IMR-90 (cell line): ENCODE measurements around the gene TMEM143. TPM values are rescaled to one million over a fixed set of nuclear protein-coding genes. Genes with fewer than 3 reads are reported as not detected.
A peak's percentile ranks its signal among the peaks of the same experiment; 100 is the strongest.

Experiments
- ATAC-seq: fragments of 200-7000 bp; cut with Tn5 transposase; 2 replicates; pipeline ENCODE4 v1.9.1; 2020; ENCODE audit warnings: low read depth, mild to moderate bottlenecking, moderate library complexity
- BruUV-seq: library from RNA; stranded (reverse); fragments of 400-500 nt; replicated peaks from 2 replicates; lab custom pipeline; 2021; lab: Mats Ljungman, UMichigan
- CTCF ChIA-PET: fragments of 300-600 bp; formaldehyde crosslinking; extraction: SDS; loops from one replicate; lab custom pipeline; 2021; ENCODE audit warnings: antibody characterized with exemption; lab: Yijun Ruan, JAX
- POLR2A ChIA-PET: fragments of 300-600 bp; sonication (Branson Sonifier 250); formaldehyde crosslinking; loops from one replicate; lab custom pipeline; 2022; ENCODE audit warnings: antibody characterized with exemption; ENCODE audit not compliant: unreplicated experiment; lab: Charles Lee
- DNase-seq: peaks from one replicate; pipeline ENCODE4 v3.0.0; 2013
- H2AFZ ChIP-seq: replicated peaks from 2 replicates; pipeline ENCODE3; 2013; ENCODE audit warnings: low read length, mild to moderate bottlenecking; ENCODE audit not compliant: poor library complexity
- H2AK5ac ChIP-seq: 2 replicates; pipeline ENCODE4 v1.6.1; 2013; ENCODE audit warnings: low read depth, low read length, inconsistent platforms
- H2AK9ac ChIP-seq: replicated peaks from 2 replicates; pipeline ENCODE3; 2013; ENCODE audit warnings: mild to moderate bottlenecking, low read depth, low read length, moderate library complexity; ENCODE audit not compliant: poor library complexity
- H2BK120ac ChIP-seq: 2 replicates; pipeline ENCODE4 v1.6.1; 2013; ENCODE audit warnings: low read depth, low read length, inconsistent platforms
- H2BK15ac ChIP-seq: 3 replicates; pipeline ENCODE4 v1.6.1; 2013; ENCODE audit warnings: low read depth, low read length, inconsistent platforms
- H2BK20ac ChIP-seq: 2 replicates; pipeline ENCODE4 v1.6.1; 2013; ENCODE audit warnings: low read depth, mild to moderate bottlenecking, inconsistent platforms, low read length, moderate library complexity
- H2BK5ac ChIP-seq: 2 replicates; pipeline ENCODE4 v1.6.1; 2013; ENCODE audit warnings: mild to moderate bottlenecking, low read depth, low read length, inconsistent platforms; ENCODE audit not compliant: poor library complexity, severe bottlenecking
- H3K14ac ChIP-seq: replicated peaks from 2 replicates; pipeline ENCODE4 v1.6.1; 2013; ENCODE audit warnings: low read depth, low read length, inconsistent platforms
- H3K18ac ChIP-seq: 2 replicates; pipeline ENCODE4 v1.6.1; 2013; ENCODE audit warnings: low read depth, low read length, control low read depth
- H3K23ac ChIP-seq: 2 replicates; pipeline ENCODE4 v1.6.1; 2013; ENCODE audit warnings: low read depth, low read length, inconsistent platforms
- H3K27ac ChIP-seq: 2 replicates; pipeline ENCODE4 v1.5.1; 2013; ENCODE audit warnings: mild to moderate bottlenecking, control low read depth, low read length; ENCODE audit not compliant: insufficient read depth
- H3K27me3 ChIP-seq: 2 replicates; pipeline ENCODE4 v1.6.1; 2013; ENCODE audit warnings: low read length; ENCODE audit not compliant: control insufficient read depth, insufficient read depth
- H3K36me3 ChIP-seq: 2 replicates; pipeline ENCODE4 v1.6.1; 2013; ENCODE audit warnings: low read length, mixed read lengths; ENCODE audit not compliant: control insufficient read depth, insufficient read depth
- H3K4ac ChIP-seq: 2 replicates; pipeline ENCODE4 v1.6.1; 2013; ENCODE audit warnings: low read depth, low read length, inconsistent platforms
- H3K4me1 ChIP-seq: 2 replicates; pipeline ENCODE4 v1.6.1; 2013; ENCODE audit warnings: low read length, mixed read lengths; ENCODE audit not compliant: control insufficient read depth, insufficient read depth
- H3K4me2 ChIP-seq: 2 replicates; pipeline ENCODE4 v1.6.1; 2013; ENCODE audit warnings: low read depth, mild to moderate bottlenecking, control low read depth, low read length, moderate library complexity
- H3K4me3 ChIP-seq: 2 replicates; pipeline ENCODE4 v1.5.1; 2013; ENCODE audit warnings: low read depth, mild to moderate bottlenecking, control low read depth, low read length, moderate library complexity; ENCODE audit not compliant: insufficient read depth
- H3K56ac ChIP-seq: 2 replicates; pipeline ENCODE4 v1.6.1; 2013; ENCODE audit warnings: low read length, inconsistent platforms; ENCODE audit not compliant: insufficient read depth; ENCODE audit errors: extremely low read depth
- H3K79me1 ChIP-seq, 2 experiments: 2 replicates each; pipeline ENCODE4 v1.6.1; 2013; ENCODE audit warnings: low read length in 2 of 2, inconsistent platforms in 1 of 2, low read depth in 1 of 2
- H3K9ac ChIP-seq: 2 replicates; pipeline ENCODE4 v1.6.1; 2013; ENCODE audit warnings: low read depth, low read length, control low read depth
- H3K9me1 ChIP-seq: 2 replicates; pipeline ENCODE4 v1.6.1; 2013; ENCODE audit warnings: low read length, inconsistent platforms; ENCODE audit not compliant: insufficient read depth
- H3K9me3 ChIP-seq: 2 replicates; pipeline ENCODE4 v1.6.1; 2013; ENCODE audit warnings: low read length; ENCODE audit not compliant: control insufficient read depth, insufficient read depth
- H4K20me1 ChIP-seq: 2 replicates; pipeline ENCODE4 v1.6.1; 2013; ENCODE audit warnings: low read length, inconsistent platforms; ENCODE audit not compliant: insufficient read depth
- H4K5ac ChIP-seq: 2 replicates; pipeline ENCODE4 v1.6.1; 2013; ENCODE audit warnings: mild to moderate bottlenecking, low read depth, low read length, control low read depth
- H4K8ac ChIP-seq, 2 experiments: 2 replicates each; pipeline ENCODE4 v1.6.1; 2013; ENCODE audit warnings: low read depth in 2 of 2, low read length in 2 of 2, control low read depth in 1 of 2, inconsistent platforms in 1 of 2
- H4K91ac ChIP-seq: 2 replicates; pipeline ENCODE4 v1.6.1; 2013; ENCODE audit warnings: low read depth, low read length, inconsistent platforms; ENCODE audit not compliant: insufficient read depth
- CHD1 ChIP-seq: IDR thresholded peaks from 2 replicates; pipeline ENCODE4 v1.6.1; 2012; ENCODE audit warnings: low read depth, low read length, improper control_type of control experiment
- CTCF ChIP-seq: conservative IDR thresholded peaks from 2 replicates; pipeline ENCODE4 v1.5.1; 2012; ENCODE audit warnings: mild to moderate bottlenecking, low read depth, low read length, improper control_type of control experiment
- MAZ ChIP-seq: IDR thresholded peaks from 2 replicates; pipeline ENCODE4 v1.6.1; 2012; ENCODE audit warnings: low read depth, mild to moderate bottlenecking, low read length, improper control_type of control experiment, moderate library complexity, borderline replicate concordance
- MXI1 ChIP-seq: IDR thresholded peaks from 2 replicates; pipeline ENCODE4 v1.6.1; 2012; ENCODE audit warnings: low read depth, mild to moderate bottlenecking, low read length, moderate library complexity, borderline replicate concordance
- NFE2L2 ChIP-seq: fragments of 150-350 bp; IDR thresholded peaks from 2 replicates; pipeline ENCODE4 v1.6.1; 2016; ENCODE audit warnings: low read depth, mild to moderate bottlenecking, low read length
- RAD21 ChIP-seq: IDR thresholded peaks from 2 replicates; pipeline ENCODE4 v1.6.1; 2012; ENCODE audit warnings: low read length, improper control_type of control experiment
- RFX5 ChIP-seq: IDR thresholded peaks from 2 replicates; pipeline ENCODE4 v1.8.0; 2012; ENCODE audit warnings: low read depth, mild to moderate bottlenecking, low read length, moderate library complexity
- SMC3 ChIP-seq: fragments of 150-350 bp; IDR thresholded peaks from 2 replicates; pipeline ENCODE4 v1.6.1; 2016; ENCODE audit warnings: low read depth, mild to moderate bottlenecking, antibody characterized with exemption, low read length, moderate library complexity
- WGBS, 2 experiments: methylation state at CpG; one replicate each; pipeline versions ENCODE4 v1.1.5 to v1.1.7; 2013; ENCODE audit warnings: missing lambda C conversion rate in 2 of 2; ENCODE audit not compliant: insufficient read length in 1 of 2; ENCODE audit errors: extremely low coverage in 2 of 2; 5-methylcytosine and 5-hydroxymethylcytosine counted together
- dilution Hi-C: fragments of 300-500 bp; cut with HindIII; formaldehyde crosslinking; loops from one replicate; pipeline ENCODE4 v1.14.3; 2018; ENCODE audit warnings: low sequenced_read_pairs; ENCODE audit not compliant: unreplicated experiment
- in situ Hi-C: fragments of 300-500 bp; cut with MboI; formaldehyde crosslinking; loops from 3 replicates; pipeline ENCODE4 v1.14.3; 2019; ENCODE audit warnings: low sequenced_read_pairs, inconsistent platforms, mixed read lengths
- intact Hi-C: fragments of 100-400 bp; cut with micrococcal nuclease; formaldehyde crosslinking; loops from 2 replicates; pipeline ENCODE4 v1.10.0; 2022
- polyA plus RNA-seq, 3 experiments: library from polyadenylated mRNA; depleted of rRNA; stranded (reverse); fragments of >200 nt; gene quantifications; 2 replicates each; pipeline ENCODE4 v1.2.3, GENCODE V29; 2012; ENCODE audit warnings: low replicate concordance in 1 of 3
- total RNA-seq: library from RNA; depleted of rRNA; stranded (reverse); fragments of >200 nt; gene quantifications from 2 replicates; pipeline ENCODE4 v1.2.3, GENCODE V29; 2012

The TMEM143 gene
- total and polyA plus RNA-seq, 2 of the 4 experiments (the other 2 are of a cell fraction): 1.3 to 7.6 TPM

DNA sequence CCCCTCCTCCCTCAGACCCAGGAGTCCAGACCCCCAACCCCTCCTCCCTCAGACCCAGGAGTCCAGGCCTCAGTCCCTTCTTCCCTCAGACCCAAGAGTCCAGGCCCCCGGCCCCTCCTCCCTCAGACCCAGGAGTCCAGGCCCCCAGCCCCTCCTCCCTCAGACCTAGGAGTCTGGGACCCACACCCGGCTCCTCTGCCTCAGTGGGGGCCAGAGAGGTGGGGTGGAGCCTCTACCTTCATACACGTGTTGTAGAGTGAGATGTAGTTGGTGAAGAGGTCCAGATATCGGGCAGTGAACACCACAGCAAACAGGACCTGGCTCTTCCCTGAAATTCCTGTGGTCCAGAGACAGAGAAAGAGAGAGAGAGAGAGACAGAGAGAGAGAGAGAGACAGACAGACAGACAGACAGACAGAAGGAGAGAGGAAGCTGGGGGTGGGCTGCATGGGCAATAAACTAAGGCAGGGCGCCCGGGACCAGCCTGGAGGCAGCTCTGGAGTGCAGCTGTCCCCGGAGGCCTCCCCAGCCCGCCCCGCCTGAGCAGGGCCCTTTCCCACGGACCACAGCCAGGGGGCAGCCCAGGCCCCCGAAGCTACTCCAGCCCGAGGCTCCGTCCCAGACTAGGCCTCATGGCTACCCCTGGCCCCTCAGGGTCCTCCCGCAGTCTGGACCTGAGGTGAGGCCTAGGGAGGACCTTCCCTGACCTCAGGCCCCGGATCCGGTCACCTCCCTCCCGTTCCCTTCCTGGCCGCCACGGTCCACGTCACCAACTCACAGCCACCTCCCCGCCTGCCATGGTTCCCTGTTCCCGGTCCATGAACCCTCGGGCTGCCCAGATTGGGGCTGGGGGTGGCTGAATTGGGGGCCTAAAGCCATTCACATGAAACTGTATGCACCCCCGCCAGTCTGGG, 26.7 kb upstream of the TMEM143 start:
- Histone ChIP-seq H2BK20ac (no peak overlapping the region), H4K20me1 (peaks cover 11% of the 10 kb centered on the region; the same call in 1 of the 2 replicates), H3K4ac (peak overlapping the region; percentile 97), H2AFZ (peak overlapping the region; percentile 95), H4K91ac (peak overlapping the region; percentile 80), H3K18ac (peak overlapping the region; percentile 95), H3K79me1 (peaks cover 14 to 48% of the 10 kb centered on the region in 2 experiments), H4K5ac (peak overlapping the region; percentile 99), H2AK5ac (peak overlapping the region; percentile 98), H3K9ac (peak overlapping the region; percentile 99), H3K4me1 (peaks cover 7% of the 10 kb centered on the region; the same call in 1 of the 2 replicates), H3K9me3 (no peaks in the 10 kb centered on the region), H3K4me3 (peak overlapping the region; percentile 99), H3K36me3 (peaks cover 24% of the 10 kb centered on the region), H4K8ac (peak overlapping the region; percentile 89 to 91), H2AK9ac (peak overlapping the region; percentile 100), H2BK5ac (peak overlapping the region; percentile 88), H2BK15ac (no peak overlapping the region), H2BK120ac (0 out of 2 replicates have a peak overlapping the region, but pooled peaks have one; percentile 39), H3K27me3 (peaks cover 26% of the 10 kb centered on the region), H3K27ac (peak overlapping the region; percentile 99), H3K4me2 (peak overlapping the region; percentile 99), H3K56ac (peak overlapping the region; percentile 89), H3K9me1 (peaks cover 4% of the 10 kb centered on the region; the same call in 1 of the 2 replicates), H3K14ac (peak overlapping the region; percentile 95), H3K23ac (peak overlapping the region; percentile 88)
- dilution Hi-C loops: no loop called here
- TF ChIP-seq NFE2L2 (no peak), MAZ (peak; percentile 42; the same call in 1 of the 2 replicates), RFX5 (no peak), SMC3 (peak; percentile 18; the same call in 1 of the 2 replicates), CTCF (peak; percentile 67), MXI1 (0 out of 2 replicates have a peak, but pooled peaks have one; percentile 7), RAD21 (peak; percentile 43; the same call in 1 of the 2 replicates), CHD1 (peak; percentile 95)
- no TSS peak for BruUV-seq
- POLR2A ChIA-PET: no interaction called here
- DNase-seq: peak; percentile 49
- CTCF ChIA-PET: interaction anchor here (0.5 to 1.7 kb wide), 11 partner anchors 16 to 106 kb away, joined by 3 to 7 read pairs (median 4); partner anchors contain the start of genes SYNGR4 and TMEM143
- in situ Hi-C loops: no loop called here
- intact Hi-C loops: loop anchor here (1.0 to 10.0 kb wide), 2 partner anchors 55 to 66 kb away; partner anchors contain the start of genes EMP3 and GRWD1
- peak; percentile 67 for ATAC-seq
- 0% methylated on average over 9 of the region's 24 CpGs; no CpG with 5 or more reads in 1 of the 2 experiments for WGBS, 2 experiments
